ENCODE results near the gene SPARCL1.
"Not testable (repeated sequence)": the region's sequence is repeated elsewhere in the genome, so short reads cannot be mapped to it uniquely, and the experiment has no call there.

Gene SPARCL1

GRCh38 chr4:87442889-87443288 lies 86.3 kb downstream of the SPARCL1 start:
- DNase-seq, result no peak

DNA sequence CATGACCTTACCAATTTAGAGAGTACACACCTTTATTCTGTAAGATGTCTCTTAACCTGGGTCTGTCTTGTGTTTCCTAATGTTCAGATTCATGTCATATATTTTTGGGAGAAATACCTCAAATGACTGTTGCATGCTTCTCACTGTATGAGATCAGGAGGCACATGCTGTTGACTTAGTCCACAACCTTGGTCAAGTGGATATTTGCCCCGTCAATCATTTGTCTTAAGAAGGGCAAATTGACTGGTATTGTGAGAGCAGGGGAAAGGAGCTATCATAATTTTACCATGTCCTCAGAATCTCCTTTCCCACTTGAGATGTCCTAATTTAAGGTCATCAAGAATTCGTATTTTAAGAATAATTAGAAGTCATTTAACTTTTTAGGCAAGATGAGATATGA lies 95.8 kb downstream of the SPARCL1 start:
- no peak for DNase-seq

- DNase-seq, result no peak
Measured at GRCh38 chr4:87430038-87430437, 99.1 kb downstream of the SPARCL1 start.

- DNase-seq, result no peak
Measured at GRCh38 chr4:87428979-87429378, 100.2 kb downstream of the SPARCL1 start.

GRCh38 chr4:87427518-87427868 lies 101.7 kb downstream of the SPARCL1 start:
- no peak for DNase-seq

DNA sequence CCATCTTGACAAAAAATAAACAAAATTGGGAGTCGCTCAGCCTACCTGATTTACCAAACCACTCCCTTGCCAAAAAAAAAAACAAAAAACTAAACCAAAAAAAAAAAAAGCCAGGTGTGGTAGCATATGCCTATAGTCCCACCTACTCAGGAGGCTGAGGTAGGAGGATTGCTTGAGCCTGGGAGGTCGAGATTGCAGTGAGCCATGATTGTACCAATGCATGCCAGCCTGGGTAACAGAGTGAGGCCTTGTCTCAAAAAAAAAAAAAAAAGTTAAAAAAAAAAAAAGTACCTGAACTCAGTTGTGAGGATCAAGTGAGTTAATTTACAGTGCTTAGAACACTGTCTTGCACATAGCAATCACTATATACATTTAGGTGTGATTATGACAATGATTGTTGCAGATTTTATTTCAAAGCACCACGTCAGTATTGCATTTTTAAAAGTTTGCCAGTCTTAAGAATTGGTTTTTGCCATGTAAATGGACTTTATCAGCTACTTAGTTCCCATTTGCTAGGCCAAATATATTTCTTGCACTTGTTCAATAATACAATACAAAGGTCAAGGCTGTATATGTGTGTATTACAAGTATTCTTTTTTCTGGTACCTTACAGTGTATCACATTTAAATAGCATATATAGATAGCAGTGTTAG lies 102.2 kb downstream of the SPARCL1 start:
- no peak for DNase-seq

- no peak for DNase-seq
Measured at GRCh38 chr4:87425711-87426110, 103.5 kb downstream of the SPARCL1 start.

GRCh38 chr4:87424099-87424543 lies 105.1 kb downstream of the SPARCL1 start:
- DNase-seq, result not testable (repeated sequence)
